ENCODE measurements around the gene TNIP2.

TNIP2 gene

DNA sequence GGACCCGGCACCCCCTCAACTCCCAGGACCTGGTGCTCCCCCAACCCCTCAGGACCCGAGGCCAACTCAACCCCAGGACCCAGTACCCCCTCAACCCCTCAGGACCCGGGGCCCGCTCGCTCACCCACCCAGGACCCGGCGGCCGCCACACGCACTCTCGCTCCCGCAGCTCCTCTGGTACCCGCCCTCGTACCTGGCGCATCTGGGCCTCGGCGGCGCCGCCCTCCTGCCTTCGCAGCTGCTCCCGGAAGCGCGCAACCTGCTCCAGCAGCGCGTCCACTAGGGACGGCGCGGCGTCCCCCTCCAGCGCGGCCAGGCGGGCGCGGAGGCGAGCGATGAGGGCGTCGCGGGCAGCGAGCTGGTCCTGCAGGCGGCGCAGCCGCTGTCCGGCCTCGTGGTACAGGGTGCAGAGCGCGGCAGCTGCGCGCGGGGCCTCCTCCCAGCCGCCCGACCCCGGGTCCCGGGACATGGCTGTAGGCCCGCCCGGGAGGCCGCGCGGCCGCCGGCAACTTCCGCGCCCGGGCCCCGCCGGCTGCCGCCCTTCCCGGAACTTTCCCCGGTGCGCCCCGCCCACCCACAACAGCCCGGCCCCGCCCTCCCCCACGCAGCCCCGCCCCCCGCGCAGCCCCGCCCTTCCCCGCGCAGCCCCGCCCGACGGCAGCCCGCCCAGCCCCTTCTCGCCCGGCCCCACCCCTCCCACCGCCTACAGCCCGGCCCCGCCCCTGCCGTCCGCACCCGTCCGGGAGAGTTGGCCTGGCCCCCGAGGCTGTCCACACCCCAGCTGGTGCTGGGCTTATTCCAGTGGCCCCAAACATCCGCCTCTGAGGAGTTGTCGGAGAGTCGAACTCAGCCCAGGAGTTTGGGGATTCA, at the start of gene TNIP2:
TSS of gene TNIP2 (minus strand) at position 516 of the 870 bp plus-strand sequence. CDS start at position 469, 47 bp downstream.
- peak; percentile 74 for DNase-seq

DNA sequence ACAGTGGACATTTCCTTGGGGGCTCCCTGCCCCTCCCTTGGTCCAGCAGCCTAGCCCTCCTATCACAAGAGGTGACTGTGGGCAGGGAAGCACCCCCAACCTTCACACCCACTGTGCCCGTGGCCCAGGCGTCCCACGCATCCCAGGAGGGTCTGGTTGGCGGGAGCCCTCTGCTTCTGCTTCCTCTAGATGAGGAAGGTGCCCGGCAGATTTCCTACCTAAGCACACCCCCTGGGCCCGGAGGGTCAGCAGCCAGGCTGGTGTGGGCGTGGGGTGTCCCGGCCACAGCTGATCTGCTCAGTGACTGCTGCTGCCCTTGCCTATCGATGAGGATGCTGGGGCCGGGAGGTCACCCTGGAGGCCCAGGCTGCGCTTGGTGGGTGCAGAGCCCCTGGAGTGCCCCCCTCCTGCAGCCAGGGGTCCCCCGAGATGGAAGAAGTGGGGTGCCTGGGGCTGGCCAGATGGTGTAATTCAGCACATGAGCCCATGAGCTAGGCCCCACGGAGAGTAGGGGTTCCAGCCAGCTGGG, 48.9 kb upstream of the TNIP2 start:
- DNase-seq = no peak

- no peak for DNase-seq
These were observed 48.4 kb upstream of the TNIP2 start for GRCh38 chr4:2804449-2804972.

- no peak for DNase-seq
These were observed 47.7 kb upstream of the TNIP2 start for GRCh38 chr4:2803624-2804448.

DNA sequence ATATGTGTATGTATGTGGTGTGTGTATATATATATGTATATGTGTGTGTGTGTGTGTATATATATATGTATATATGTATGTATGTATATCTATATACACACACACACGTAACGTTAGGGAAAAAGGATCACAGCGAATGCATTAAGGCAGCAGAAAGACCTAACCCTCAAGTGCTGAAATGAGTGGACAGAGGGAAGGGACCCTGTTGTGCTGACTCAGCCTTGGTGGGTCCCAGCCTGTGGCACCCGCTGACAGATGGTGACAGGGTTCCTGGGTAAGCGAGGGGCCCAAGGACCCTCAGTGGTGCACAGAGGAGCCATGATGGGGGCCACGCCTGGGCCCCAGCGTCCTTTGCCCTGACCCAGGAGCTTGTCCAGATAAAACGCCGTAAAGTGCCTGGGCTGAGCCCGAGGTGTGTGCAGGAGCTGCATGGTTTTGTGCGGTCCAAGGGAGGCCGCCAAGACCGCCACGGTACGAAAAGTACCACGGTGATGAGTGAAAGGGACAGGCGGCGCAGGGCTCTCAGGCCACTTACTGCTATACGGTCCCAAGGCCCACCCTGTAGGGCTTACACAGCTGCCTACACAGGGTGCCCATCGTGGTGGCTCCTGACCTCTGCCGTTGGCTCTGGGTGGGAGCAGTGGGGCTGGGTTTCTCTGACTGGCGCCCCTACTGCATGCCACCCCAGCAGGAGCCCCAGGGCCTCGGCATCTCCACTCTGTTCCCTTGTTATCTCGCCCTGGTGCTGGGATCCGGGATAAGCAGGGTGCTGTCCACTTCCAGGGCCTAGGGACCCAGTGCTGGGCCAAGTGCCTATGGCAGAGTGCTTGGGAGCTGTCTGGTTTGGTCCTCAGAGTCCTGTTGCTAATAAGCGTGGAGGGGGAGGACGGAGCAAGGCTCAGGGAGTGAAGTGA, 46.7 kb upstream of the TNIP2 start:
- DNase-seq = no peak

DNA sequence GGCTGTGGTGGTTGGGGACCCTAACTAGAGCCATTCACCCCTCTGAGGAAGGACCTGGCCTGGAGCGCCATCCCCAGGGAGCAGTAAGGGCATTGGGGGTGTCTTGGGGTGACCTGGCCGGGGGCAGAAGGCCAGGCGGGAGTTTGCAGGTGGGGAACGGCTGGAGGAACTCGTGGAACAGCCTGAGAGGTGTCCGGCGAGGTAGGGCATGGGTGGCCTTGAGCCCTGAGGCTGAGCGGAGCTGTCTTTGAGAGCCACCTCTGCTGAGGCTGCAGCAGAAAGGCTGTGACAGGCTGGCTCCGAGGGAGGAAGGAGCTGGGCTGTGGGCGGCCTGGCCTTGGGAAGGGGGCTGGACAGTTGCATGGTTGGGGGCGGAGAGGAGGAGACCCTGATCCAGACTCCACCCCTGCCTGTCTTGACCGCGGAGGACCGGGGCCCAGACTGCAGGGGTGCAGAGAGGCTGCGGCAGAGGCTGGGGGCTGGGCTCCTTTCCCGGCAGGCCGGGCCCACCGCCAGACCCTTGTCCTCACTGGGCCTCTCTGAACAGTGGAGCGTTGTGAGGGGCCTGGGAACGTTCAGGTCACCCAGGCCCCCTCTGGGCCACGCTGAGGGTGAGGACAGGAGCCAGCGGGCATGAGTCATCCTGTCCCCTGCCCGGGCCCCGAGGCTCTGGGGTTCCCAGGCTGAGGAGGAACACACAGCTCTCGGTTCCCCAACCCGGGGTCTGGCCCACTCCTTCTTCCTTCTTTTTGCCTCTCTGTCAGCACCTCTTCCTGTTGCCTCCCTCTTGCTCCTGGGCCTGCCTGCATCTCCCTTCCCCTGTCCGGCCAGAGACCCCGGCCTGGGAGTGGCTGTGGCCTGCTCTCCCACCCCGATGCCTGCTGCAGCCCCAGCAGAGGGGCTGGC, 44.8 kb upstream of the TNIP2 start:
- DNase-seq = peak; percentile 18

DNA sequence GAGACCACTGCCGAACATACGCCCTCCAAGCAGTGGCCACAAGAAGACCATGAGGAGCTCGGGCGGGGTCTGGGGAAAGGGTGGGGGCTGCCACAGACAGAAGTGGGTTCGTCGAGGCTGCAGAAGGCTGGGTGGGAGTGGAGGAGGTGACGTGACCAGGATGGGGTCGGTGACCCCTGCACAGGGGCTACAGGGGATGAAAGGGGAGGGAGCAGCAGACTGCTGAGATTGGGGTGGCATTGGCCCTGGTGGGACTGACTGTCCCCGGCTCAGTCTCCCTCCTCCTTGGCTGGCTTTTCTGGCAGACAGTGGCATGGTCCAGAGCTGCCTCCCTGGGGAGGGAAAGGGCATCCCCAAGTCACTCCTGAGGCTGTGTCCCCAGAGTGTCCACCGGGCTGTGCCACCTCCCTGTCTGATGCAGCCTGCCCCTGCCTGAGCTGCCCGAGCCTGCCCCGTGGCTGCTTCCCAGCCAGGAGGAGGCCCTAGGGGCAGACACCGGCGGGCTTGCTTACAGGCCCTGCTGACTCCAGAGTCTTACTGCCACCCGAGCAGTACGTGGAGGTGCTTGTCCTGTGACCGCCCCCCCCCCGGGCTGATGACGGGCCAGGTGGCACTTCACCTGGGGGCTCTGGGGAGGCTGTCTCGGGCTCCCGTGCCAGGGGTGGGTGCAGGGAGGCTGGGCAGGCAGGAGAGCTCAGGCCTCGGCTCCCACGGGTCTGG, 44.0 kb upstream of the TNIP2 start:
- no peak for DNase-seq

DNA sequence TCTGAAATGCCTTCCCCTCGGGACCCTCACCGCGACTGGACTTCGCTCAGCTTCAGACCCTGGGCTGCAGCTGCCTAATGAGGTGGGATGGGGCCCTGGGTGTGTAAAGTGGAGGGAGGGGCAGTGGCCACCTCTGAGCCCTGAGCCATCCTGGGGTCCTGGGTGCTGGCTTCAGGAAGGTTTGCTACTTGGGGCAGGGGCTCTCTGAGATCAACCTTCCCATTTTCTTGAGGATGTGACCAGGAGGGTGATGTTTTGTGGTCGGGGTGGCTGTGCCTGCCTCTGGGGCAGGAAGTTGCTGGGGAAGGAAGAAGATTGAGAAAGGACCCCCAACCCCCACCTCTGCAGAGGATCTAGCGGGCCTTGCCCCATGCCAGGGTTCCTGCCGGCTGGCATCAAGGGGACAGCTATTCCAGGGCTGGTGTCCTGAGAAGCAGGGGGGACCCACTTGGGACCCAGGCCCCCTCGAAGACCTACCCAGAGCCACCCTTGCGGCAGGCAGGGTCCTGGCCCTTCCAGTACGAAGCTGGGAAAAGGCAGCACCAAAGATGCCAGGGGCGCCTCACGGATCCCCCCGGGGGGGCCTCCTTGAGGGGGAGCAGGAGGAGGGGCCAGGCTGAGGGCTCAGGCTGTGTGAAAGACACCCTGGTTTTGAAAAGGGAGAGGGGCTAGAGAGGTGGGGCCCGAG, 43.2 kb upstream of the TNIP2 start:
- DNase-seq = no peak

DNA sequence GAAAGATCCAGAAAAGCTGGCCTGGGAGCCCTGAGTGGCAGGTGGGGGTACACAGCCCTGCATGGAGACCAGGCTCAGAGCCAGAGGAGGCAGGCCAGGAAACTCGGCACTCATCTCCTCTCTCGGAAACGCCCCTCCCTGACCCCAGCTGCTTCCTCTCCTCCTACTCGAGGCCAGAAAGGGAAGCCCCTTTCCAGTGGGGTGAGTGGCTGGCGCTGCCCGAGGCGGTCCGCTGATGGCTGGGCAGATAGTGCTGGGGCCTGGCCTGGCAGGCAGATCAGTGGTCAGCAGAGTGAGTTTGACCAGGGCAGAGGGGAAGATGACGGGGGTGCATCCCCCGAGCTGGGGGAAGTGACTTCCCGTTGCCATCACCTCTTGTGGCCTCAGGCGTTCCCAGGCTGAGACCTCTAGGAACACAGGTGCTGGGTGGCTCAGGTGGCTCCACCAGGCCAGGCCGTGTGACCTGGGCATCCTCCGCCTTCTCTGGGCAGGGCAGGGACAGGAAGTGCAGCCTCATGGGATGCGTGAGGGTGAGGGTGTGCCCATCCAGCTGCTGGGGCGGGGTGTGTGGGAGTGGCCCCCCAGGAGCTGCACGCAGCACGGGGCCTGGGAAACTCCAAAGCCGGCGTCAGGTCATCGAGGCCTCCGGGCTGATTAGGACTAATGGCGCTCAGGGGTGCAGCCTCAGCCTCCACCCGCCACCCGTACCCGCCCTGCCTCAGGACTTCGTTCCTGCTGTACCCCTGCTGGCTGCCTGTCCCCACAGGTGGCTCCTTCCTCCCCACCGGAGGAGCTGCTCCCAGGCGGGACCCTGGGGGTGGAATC, 42.5 kb upstream of the TNIP2 start:
- DNase-seq = peak; percentile 40

DNA sequence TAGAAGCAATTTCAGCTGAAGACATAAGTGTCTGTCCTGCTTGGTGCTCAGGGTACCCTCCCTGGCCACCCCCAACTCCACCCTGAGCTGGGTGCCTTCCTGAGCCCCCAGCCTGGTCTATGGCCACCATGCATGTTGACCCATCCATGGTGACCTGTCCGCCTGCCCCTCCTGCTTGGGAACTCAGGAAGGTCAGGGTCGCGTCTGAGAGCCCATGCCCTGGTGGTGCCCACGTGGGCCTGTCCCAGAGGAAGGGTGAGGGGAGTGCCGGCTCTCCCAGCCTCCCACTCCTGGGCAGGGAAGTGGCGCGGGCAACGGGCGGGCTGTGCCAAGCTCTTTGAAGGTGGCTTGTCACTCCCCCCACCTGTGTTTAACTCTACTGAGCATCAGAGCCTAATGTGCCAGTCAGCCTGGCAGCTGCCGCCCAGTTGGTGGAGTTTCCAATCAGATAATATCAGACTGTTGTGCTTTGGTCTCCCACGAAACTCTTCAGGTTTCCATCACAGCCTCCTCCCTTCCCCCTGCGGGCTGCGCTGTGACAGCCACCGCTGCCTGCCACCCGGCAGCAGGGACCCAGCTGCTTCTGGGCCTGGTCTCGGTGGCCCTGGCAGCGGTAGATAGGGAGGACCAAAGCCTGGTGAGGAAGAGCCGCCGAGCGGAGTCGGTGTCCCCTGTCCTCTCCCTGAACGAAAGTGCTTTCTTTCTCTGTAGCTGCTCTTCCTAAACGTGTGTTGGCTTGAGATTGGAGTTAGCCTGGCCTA, 41.6 kb upstream of the TNIP2 start:
- DNase-seq = peak; percentile 59

GRCh38 chr4:2796849-2797544, 40.9 kb upstream of the TNIP2 start:
- no peak for DNase-seq

- DNase-seq = no peak
These were observed 40.0 kb upstream of the TNIP2 start for GRCh38 chr4:2795893-2796848.

DNA sequence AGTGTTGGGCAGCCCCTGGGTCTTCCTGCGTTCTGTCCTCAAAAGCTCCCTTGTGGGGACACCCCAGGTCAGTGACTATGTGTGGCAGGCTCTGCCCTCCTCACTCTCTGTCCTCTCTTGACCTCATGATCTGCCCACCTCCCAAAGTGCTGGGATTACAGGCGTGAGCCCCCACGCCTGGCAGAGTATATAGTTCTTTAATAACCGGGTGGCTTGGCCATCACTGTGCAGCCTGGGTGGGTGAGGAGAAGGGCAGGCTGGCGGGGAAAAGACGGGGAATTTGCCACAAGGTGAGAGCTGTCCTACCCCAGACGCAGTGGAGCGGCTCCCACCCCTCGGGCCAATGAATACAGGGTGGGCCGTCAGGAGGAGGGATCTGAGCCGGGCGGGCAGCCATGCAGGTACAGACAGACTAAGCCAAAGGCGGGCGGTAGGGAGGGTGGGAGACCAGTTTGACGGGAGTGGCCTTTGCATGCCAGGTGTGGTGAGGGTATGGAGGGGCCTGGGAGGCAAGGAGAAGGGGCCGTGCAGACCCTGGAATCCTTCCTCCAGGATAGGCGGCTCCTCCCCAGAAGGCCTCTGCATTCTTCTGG, 39.3 kb upstream of the TNIP2 start:
- peak; percentile 10 for DNase-seq

DNA sequence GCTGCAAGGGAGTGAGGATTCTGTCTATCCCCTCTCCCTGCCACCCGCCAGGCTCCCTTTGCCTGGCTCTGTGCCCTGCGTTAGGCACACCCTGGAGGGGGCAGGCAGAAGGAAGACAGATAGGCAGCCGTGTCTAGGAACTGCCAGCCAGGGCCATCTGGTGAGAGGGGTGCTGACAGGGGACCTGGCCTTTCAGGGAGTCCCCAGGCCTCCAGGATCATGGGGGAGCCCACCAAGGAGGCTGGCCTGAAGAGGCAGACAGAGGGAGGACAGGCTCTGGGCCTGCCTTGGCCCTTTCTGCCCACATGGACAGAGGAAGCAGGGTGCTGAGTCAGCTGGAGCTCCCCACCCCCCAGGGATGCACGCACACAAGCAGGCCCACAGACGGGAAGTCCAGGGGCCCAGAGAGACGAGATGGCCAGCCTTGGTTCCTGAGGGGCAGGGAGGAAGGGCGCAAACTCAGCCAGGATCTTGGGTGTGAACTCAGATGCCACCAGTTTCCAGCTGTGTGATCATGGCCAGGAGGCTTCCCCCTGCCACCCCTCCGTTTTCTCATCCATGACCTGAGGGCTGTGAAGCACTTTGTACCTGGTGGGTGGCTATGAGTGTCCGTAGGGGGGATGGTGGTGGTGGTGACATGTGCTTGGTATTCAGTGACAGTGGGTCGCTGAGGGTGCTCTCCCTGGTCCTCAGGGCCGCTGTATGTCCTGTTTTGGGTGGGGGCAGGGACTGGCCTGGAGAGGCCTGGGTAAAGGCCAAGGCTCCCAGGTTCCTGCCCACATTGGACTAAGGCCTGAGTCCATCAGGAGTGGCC, 38.6 kb upstream of the TNIP2 start:
- DNase-seq = no peak

All from activated naive CD4-positive, alpha-beta T cell treated with anti-CD3 and anti-CD28 coated beads, Interleukin-2, amount 50 U/mL, for 16 hours (primary cell).